Kasumi-1 (cell line): Measurements from ENCODE around the gene ZAP70.
A peak's percentile ranks its signal among the peaks of the same experiment; 100 is the strongest.

Source experiments
- DNase-seq, 2 experiments: peaks; one replicate each; lab custom pipeline; 2025; lab: John Stamatoyannopoulos, UW

ZAP70 gene

DNA sequence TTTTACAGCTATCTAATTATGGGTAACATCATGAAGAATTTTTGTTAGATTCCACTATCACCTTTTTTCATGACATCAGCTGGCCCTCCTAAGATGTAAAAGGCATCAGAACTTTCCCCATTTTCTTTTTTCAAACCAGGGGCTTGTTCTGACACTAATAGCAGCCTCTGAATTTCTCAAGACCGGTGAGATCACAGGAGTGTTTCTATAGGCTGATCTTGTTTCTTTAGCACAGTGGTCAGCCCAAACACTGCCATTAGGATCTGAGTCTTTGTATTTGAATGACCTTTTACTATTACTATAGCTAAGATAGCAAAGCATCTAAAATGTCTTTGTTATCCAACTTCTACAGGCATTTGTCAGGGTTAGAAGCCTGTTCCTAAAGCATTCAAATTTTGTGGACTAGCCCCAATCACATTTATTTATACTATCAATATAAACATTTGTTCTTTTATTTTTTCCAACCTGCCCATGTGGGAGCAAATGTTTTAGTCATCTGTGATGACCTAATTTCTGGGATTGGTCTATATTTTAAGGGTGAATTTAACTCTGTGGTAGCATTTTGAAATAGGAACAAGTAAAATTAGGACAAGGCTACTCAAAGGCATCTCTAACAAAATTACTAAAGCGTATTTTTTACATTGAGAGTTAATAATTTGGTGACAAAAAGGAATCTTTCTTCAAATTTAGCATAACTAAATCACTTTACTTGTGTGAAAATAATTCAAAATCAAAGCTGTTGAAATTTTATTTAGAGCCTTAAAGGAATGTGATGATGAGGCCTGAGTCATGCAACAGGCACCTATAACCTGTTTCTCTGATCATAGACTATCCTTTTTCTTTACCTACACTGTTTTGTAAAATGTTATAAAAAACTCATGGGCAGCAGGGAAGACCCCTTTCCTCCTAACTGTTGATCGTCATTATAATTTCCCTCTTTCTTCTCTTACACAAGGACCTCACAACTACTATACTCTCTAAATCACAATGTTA lies 39.3 kb downstream of the ZAP70 start:
- no peak for DNase-seq

DNA sequence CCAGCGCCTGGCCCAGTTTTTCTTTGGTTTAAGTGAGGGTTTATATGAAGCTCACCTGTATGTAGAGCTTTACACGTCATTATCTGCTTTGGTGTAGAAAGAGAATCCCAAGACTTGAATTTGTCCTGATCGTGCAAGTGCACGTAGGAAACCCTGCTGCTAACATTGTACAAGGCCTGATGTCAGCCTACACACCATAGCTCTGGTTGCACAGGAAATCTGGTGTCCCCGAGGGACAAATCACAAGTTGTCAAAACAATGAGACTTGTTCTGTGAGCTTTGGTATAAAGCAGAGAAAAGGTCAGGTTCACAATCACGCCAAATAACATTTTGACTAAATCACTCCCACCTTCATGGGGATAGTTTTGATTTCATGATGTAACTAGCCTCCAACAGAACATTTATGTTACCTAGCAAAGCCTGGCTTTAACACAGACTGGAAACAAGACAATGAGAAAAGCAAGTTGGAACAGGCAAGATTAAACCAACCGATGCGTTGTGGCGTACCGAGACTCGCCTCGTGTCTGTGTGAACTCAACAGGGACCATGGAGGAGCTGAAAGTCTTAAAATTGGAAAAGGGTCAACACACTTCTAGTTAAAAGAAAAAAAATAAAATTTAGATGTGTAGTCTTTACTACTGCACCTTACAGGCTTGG lies 41.4 kb downstream of the ZAP70 start:
- no peak for DNase-seq

DNA sequence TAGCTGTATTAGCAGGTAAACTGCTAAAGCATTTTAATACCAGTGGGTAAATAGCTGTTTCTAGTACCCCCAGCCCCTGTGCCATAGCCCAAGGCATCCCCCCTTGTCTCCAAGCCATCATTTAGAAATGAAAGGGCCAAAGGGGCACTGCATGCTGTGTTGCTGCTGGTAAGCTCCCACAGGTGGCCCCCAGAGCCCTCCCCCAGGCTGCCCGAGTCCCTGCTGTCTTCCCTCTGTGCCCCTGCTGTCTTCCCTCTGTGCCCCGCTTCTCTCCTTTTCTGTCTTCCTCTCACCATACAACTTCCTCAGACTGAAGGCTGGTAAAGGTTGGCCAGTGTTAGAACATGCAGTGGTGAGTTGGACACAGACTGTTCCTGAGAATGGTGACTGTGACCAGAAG lies 42.1 kb downstream of the ZAP70 start:
- no peak for DNase-seq

DNA sequence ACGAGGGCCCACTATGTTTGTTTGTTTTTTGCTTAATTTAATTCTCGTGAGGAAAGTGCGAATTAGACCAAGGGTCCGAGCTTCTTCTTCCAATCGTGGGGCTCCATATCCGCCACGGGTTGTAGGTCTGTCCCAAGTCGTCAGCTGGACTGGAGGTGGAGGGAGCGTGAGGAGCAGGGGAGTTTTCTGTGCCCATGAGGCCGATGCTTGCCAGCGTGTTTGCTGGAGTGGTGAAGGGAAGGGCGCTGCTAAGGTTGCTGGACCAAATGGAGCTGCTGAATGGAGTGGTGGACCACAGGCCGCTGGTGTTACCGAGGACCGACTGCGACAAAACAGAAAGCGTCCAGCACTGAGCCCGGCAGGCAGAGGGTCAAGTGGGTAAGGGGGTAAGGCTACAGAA lies 43.7 kb downstream of the ZAP70 start:
- DNase-seq: no peak

DNA sequence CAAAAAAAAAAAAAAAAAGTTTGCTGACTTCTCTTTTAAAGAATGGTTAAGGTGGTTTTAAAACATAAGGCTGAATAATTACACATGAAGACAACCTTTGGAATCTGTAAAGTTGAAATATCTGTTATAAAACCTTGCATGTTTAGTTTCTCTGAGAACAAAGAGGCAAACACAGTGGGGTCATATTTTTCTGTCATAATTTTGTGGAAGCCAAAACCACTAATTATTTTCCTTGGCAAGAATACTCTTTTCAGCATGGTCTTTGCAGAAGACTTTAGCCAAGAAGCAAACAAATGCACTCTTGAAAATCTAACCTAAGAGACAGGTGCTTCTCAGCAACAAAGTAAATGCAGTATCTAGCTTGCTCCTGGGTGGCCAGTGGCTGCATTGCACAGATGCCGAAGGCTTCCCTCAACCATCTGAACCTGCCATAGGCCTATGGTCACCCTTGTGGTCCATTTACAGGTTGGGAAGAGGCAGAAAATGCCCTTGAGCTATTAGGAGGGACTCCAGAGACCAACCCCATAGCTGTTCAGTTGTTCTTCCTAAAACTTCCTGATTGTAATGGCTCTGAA lies 44.8 kb downstream of the ZAP70 start:
- no peak for DNase-seq

DNA sequence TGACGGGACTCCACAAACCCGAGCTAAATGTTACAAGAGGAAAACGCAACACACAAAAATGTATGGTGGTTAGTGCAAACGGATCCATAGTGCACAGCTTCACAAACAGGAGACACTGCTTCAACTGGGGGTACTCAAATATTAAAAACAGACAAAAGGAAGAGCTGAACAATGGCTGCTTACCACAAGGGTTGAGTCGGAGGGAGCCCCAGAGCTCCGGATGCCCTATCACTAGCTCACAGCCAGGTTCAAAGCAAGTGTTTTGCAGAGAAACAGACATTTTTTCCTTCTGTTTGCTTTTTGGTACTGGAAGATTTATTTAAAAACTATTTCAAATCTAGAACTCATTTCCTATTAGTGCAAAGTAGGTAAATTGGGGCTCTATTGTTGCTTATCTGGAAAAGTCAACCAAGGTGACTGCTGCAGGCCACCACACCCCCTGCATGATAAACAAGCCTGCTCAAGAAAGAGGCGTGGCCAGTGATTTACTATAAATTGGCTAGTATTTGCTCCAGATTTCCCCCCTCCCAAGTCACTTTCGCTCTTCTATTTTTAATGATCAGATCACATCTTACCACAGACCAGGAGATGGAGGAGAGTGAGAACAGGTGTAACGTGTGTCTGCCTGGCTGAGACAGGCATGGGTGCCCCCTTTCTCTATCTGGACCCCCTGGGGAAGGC lies 46.5 kb downstream of the ZAP70 start:
- no peak for DNase-seq

DNA sequence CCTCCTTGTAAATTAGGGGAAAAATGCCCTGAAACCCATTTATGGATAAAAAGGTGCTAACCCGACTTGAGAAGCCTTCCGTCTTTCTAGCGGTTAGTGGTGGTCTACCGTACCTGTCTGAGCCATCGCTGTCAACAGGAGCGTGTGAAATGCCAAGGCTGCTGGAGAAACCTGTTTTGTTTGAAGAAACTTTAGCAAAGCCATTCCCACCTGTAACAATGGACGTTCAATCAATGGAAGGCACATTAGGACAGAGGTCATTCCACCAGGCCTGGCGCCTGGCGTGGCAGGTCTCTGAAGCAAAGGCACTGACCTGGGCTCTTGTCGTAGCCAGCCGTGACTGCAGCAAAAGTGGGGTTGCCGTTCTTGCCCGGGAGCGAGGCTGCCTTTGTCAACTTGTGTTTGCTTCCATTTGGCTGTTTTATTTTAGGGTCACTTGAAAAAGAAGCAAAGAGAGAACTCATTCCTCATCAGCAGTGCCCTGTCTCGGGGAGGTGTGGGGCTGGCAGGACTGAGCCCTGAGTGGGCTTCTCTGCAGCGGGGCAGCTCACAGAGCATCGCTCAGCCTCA lies 47.2 kb downstream of the ZAP70 start:
- DNase-seq: no peak

DNA sequence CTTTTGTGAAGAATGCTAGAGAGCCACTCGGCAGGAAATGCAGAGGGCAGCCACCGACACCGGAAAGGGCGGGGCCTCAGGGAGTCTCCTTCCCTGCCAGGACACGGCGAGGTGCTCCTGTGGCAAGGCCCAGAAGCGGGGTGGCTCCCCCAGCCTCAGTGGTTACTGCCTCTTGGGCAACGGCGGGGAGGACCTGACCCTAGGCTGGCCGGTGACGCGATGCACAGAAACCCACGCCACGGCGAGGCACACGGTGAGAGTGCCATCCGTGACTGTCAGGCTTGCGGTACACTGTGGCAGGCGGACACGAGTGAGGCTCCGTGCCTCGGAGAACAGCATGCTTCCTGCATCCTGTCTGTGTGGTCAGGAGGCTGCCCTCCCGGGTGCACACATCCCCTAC lies 47.8 kb downstream of the ZAP70 start:
- DNase-seq: peak; percentile 21 to 23

DNA sequence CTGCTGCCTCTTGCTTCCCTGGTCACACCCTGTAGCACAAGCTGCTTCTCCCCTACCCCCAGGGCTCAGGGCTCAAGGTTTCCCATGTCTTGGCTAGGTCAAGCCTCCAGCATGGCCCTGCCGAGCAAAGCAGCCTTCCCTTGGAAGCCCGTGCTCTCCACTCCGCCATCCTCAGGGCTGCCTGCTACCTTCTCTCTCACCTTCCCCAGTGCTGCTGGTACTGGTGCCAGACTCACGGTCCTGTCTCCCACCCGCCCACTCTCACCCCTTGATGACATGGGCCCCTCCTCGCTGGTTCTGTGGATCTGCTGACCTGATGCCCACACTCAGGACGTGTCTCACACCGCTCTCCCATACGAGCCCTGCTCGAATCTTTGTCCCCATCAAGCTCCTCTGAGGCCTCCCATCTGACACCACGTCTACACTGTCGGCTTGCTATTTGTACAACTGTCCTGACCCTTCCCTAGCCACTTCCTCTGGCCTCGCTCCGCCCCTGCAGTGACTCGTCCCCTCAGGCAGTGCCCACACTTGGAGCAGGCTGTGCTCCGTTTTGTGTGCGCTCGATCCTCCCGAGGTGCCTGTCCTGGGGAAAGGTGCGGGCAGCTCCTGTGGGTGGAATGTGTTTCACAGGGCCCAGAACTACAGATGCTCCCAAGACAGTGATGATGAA lies 49.9 kb downstream of the ZAP70 start:
- no peak for DNase-seq

DNA sequence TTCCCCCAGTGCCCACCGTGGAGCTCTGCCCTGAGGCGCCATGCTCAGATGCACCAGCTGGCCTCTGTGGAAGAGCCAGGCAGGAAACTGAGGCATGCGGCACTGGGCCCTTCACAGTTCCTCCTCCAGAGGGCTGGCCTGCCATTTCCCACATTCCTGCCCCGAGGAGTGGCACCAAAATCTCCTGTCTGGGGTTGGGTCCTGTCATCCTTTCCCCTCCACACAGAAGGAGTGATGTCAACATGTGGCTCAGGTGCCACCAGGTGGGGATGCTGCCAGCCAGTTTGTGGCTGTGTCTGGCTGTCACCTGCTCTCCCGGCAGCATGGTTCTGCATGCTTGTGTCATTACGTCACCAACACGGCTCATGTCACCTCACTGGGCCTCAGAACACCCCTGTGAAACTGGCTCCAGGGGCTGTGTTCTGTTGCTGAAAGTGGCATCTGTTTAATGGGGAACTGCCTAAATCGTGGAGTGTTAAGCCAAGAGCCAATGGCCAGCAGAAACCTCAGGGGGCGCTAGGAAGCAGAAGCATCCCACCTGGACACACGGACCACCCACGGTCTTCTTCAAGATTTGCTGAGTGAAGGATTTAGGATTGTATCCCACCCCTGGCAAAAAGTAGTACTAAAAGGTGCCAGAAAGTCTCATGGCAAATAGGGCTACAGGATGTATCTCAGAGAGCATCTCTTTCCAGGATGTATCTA lies 51.3 kb downstream of the ZAP70 start:
- DNase-seq: no peak

DNA sequence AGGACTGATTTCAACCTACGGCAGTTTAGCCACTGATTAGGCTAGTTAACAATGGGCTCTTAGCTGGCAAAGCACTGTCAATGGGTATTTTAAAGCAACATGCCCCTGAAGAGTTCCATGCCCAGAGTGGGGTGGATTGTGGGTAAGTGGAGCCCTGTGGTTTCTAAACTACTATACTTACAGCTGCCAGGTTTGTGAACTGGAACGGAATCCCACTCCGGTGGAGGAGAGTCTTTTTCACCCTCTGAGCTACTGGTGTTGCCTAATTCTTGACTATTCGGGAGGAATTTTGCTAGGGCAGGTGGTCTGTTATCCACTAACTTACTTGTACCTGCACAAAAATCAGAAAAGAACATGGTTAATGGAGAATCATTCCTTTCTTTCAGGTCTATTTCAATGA lies 52.6 kb downstream of the ZAP70 start:
- DNase-seq: no peak

DNA sequence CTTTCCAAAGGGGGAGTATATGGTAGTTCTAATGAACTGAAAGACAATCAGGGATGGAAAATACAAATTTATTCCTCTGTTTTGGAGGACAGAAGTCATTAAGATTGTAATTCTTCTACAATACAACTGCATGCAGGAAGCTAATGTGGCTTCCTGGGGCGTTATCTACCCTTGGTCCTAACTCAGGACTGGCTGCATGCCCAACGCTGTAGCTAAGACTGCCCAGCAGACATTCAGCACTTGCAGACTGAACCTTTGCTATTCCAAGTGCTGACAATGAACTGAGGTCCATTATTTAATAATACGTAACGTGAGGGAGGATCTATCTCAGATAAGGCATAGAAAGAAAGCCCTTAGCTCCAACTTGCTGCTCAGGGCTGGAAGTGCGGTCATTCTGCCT lies 53.2 kb downstream of the ZAP70 start:
- no peak for DNase-seq

DNA sequence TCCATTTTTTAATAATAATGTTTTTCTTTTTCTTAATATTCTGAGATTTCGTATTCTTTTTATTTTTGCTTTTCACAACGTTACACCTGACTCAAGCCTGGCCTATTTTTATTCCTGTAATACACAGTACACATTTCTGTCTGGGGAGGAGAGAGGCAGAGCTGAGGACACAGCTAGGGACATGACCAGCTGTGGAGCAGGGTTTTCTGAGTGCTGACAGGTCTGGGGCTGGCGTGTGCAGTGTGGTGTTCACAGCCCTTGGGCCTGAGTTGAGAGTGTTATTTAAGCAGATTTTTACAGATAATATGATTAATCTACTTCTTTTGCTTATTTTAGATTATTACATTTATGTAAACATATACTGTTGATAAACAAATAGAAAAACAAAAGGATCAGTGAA lies 55.9 kb downstream of the ZAP70 start:
- DNase-seq: no peak

DNA sequence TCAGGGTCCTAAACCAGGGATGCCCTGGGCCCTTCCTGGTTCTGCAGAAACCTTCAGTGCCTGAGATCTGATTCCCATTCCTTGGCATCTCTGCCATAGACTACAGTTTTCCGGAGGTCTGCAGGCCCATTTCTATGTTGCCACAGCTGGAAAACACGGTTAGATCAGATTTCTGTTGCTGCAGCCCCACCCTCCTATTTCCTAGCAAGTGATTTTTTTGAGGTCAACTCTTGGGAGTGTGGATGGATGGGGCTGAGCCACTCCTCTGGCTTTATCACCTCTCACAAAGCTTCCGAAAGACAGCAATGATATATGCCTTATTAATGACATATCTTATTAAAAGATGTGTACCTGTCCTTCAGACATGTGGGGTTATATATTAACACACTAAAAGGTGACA lies 56.3 kb downstream of the ZAP70 start:
- no peak for DNase-seq

DNA sequence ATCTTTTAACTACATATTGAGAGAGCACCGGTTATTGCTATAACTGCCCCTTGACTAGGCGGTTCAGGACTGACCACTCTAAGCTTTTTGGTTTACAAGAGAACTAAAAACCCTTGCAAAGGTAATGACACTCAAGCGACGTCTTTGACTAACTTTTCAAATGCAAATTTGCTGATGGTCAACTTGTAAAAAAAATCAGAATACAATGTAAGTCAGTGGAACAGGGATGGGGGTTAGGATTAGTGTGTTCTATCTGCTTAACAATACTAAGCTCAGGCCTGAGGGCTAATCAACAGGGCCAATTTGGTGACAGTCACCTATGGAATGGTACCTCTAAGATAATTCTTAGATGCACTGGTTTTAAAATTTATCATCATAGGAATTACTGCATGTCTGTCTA lies 57.1 kb downstream of the ZAP70 start:
- no peak for DNase-seq

DNA sequence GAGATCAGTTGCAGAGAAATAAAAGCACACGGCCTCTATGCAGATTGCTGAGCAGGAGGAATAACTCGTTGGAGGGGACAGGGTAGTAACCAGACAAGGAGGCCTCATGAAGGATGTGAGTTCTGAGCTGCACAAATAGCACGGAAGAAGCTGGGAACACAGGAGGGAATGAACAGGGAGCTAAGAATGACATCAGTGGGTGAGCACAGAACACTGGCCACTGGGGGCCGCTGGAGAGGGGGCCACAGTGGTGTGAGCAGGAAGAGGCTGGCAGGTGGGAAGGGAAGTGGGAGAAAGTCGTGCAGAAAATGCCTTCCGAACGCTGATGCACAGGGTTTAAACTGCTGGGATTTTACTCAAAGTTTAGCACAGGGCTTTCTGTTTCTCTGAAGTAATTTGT lies 61.0 kb downstream of the ZAP70 start:
- DNase-seq: peak; percentile 31 to 42

DNA sequence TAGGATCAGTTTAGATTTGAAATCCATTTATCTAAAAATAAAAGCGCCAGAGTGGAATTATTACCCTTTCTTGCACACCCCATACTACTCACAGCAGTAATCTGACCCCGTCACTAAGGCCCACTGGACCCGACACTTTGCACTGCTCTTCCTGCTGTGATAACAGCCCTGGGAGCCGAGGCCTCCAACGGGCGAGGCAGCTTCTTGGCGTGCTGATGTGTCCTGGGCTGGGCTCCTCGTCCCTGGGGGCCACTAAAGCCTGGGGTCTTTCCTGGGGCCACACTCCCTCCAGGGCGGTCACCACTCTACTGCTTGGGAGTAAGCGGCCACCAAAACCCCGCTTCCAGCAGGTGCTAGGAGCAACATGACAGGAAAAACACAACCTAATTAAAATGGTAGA lies 61.7 kb downstream of the ZAP70 start:
- no peak for DNase-seq

DNA sequence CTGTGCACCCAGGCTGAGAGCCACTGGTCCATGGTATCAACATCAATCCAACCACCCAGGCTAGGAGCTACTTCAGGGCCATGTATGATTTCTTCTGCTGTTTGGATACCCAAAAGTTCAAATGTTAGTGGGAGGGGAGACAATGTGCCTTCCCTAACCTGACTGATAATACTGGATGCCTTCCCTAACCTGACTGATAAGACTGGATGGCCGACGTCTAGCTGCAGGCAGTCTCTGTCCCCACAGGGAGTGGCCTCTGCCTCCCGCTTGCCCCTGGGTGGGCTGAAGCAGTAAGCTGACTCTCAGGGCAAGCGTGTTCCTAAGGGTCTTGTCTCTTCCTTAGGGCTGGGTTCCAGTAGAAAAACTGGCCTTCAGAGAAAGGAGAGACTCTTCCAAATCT lies 65.8 kb downstream of the ZAP70 start:
- no peak for DNase-seq

DNA sequence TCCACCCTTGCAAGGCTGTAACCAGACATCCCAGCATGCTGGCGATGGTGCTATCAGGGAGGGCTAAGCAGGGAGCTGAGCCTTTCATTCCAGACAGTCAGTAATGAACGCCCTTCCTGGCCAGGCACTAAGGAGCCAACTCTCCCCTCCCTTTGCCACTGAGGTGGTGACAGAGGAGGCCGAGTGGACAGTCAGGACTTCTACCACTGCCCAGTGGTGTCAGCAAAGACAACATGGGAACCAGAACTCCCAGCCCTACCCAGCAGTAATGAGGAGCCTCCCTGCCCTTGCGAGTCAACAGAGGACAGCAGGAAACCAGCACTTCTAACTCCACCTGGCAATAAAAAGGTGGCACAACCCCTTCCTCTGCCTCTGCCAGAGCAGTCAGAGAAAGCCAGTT lies 68.6 kb downstream of the ZAP70 start:
- DNase-seq: no peak

DNA sequence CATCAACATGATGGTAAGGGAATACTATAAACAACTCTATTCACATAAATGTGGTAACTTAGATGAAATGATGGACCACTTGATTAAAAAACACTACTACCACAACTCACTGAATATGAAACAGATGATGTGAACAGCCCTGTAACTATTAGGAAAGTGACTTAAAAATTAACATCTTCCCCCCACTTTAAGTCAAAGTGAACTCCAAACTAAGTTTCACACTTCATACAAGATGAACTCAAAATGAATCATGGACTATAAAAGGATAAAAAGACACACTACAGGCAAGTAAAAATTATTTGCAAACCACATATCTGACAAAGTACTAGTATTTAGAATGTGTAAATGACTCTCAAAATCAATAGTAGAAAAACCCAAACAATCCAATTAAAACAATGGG lies 71.6 kb downstream of the ZAP70 start:
- DNase-seq: no peak

DNA sequence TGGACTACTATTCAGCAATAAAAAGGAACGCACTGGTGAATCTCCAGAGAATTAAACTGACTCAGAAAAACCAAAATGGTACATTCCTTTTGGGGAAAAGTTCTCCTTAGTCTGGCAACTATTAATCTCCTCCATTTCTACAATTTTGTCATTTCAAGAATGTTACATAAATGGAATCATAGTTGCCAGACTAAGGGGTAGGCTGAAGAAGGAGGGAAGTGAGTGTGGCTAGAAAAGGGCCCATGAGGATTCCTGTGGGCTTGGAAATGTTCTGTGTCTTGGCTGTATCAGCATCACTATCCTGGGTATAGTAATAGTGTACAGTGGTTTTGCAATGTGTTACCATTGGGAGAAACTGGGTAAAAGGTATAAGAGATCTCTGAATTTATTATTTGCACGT lies 72.4 kb downstream of the ZAP70 start:
- DNase-seq: no peak
